HG03342 (cell line): ENCODE data around the gene TRPM3.

Source experiments
- ATAC-seq: cut with Tn5 transposase; IDR thresholded peaks from one replicate; pipeline ENCODE4 v1.9.1; 2021; ENCODE audit warnings: mild to moderate bottlenecking, moderate library complexity; ENCODE audit not compliant: unreplicated experiment

The TRPM3 gene

GRCh38 chr9:71098801-71099200 is 22.6 kb downstream of the TRPM3 start:
- ATAC-seq, result no peak

DNA sequence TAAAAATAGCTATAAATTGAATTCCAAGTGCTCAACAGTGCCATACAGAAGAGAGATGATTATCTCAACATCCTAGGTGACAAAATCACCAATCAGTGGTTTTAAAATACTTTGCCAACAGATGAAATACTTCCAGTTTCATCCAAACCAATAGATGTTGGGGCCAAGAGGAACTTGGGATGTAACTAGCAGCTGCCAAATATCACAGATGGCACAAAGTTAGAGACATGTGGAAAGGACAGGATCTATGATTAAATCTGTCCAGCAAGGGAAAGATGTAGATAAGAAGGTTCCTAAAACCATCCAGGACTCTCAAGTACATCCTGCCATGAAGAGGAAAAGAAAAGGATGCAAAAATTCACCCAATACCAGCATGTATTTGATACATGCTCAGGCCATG is 23.8 kb downstream of the TRPM3 start:
- no peak for ATAC-seq

DNA sequence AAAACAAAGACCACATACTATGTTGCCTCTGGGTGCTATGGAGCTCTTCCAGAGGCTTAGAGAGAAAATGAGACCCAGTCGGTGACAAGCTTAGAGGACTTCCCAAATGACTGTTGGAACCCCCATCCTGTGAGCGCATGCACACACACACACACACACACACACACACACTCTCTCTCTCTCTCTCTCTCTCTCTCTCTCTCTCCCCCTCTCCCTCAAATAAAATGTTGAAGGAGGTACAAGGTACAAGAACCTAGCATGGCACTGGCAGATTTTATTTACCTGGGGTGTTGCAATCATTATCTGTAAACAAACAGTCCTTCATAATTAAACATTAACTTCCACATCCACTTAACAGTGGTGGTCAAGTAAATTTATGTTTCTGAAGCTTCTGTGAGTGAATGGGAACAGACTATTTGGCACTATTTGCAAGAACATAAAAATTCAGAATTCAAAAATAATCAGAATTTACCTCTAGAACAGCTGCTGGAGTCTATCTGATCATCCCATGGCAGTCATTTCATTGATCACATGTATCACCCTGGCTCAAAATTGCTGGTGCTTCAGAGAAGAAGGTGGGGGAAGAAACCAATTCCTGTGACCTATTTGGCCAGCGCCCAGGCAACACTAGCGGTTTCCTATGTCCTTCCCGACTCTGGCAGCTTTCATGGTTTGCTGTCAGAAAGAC is 24.9 kb downstream of the TRPM3 start:
- ATAC-seq, result no peak

- no peak for ATAC-seq
Measured at GRCh38 chr9:71094708-71095251, 26.6 kb downstream of the TRPM3 start.

- ATAC-seq, result no peak
Measured at GRCh38 chr9:71090896-71091295, 30.5 kb downstream of the TRPM3 start.

GRCh38 chr9:71079451-71079850 is 42.0 kb downstream of the TRPM3 start:
- ATAC-seq, result no peak

DNA sequence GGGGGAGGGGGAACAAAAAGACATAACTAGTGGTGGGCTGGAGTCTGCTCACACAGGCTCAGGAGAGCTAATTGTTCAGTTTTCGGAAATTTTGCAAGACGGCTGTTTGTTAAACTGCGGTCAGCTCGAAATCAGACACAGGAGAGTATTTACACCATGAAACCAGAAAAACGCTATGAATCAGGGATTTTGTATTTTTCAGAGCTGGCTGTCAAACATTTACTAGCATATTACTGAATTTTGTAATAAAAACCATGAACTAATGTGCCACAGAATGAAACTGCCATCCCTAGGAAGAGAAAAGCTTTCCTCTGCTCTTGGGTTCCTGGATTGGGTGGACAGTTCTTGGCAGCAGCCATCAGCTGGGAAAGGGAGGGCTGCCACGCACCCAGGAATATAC is 45.3 kb downstream of the TRPM3 start:
- no peak for ATAC-seq

GRCh38 chr9:71073494-71073893 is 47.9 kb downstream of the TRPM3 start:
- ATAC-seq, result no peak

GRCh38 chr9:71072587-71072986 is 48.8 kb downstream of the TRPM3 start:
- ATAC-seq, result no peak

DNA sequence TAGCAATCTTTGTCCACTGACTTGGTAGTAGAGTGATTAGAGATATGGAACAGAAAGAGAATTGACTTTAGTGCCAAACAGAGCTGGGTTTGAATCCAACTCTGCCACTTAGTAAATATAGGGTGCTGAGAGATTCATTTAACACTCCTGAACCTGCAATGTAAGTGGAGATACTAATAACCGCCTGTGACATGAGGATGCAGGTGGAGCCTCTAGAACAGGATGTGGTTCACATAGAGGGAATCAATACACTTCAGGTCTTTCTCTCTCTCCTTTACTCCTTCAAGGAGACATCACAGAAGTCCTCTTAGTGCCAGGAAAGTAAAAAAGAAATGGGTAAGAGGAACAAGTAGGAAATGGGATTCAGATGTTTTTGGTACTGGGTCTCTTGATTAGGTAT is 49.8 kb downstream of the TRPM3 start:
- no peak for ATAC-seq

DNA sequence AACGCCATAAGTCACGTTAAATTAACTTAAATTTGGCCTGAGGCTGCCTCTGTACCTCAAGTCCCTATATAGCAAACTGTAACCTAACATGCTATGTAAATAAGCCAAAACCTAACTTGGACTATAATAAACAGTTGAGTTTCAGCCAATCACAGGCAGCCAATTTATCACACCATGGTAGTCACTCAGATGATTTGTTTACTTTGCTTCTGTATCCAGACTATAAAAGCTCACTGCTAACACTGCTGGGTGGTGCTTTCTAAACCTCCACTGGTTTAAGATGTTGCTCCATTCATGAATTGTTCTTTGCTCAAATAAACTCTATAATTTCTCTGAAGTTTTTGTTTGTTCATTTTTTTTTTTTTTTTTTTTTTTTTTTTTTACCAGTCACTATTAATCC is 62.8 kb downstream of the TRPM3 start:
- ATAC-seq, result no peak

DNA sequence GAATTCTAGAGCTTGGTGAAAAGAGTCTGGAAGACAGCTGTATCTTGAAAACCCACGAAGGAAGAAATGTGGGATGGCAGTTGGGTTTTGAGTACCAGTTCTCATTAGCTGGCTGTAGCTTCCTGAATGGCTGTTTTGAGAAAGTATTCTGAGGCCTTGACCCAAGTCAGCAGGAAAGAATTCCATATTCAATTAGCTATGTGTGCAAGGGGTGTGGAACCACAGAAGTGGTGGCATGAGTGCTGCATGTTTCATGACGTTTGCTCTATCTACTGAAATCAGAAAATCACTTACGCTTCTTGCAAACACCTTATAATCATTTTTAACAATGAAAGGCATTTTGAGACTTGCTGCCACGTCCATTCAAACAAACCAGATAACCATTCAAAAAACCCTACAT is 69.1 kb downstream of the TRPM3 start:
- no peak for ATAC-seq

- no peak for ATAC-seq
Measured at GRCh38 chr9:71048280-71048679, 73.1 kb downstream of the TRPM3 start.

DNA sequence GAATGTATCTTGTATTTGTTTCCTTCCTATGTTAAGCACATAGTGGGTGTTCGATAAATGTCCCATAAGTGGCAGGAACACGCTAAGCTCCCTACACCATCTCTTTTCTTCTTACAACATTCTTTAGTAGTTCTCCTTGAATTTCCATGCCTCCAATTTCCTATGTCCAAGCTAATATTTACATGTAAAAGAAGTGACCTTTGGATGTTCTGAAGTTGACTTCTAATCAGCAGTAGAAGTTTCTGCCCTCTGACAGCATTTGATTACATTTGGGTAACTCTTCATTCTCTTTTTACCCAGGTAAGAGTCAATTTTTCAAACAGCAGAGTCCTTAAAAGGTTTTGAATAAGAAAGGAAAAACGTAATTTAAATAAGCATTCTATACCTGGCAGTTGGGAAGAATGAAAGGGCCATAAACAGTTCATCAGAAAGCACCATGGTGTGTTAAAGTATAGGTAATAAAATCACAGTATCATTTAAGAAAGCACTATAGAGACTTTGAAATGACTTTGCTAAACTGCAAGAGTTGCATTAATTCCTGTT is 78.9 kb downstream of the TRPM3 start:
- no peak for ATAC-seq

- ATAC-seq, result no peak
Measured at GRCh38 chr9:71037521-71037920, 83.9 kb downstream of the TRPM3 start.

GRCh38 chr9:71036501-71036900 is 84.9 kb downstream of the TRPM3 start:
- ATAC-seq, result no peak

GRCh38 chr9:71032779-71033178 is 88.6 kb downstream of the TRPM3 start:
- ATAC-seq, result no peak

DNA sequence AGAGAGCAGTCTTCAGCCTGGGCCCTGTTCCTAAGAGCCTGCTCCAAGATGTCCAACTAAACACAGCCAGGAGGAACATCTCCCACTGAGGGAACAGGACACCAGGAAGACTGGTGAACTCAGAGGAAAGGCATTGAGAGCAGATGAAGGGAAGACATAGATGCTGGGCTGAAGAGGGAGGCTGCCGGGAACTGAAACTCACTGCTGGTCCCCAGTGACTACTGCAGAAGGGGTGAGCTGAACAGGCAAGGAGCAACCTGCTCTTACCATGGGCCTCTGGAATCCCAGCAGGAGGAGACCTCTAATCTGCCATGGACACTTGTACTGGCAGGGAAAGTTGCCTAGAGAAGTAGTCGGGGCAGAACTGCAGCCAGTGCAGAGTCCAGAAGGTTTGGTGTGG is 95.7 kb downstream of the TRPM3 start:
- no peak for ATAC-seq

DNA sequence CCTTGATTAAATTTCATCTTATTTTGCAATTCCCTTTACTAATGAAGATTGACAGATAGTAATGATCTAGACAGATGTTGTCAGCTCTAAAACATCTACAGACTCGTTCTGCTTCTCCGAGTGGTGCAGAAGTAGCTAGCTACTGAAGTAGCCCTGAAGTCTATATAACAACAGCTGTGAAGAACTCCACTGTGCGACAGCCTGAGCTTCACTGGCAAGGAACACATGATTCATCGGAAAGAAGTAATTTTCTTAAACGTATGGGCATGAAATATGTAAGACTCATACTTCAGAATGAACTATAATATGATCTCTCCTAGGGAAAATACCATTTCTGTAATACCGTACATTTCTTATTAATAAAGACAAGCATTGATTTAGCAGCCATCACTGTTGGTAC is 96.2 kb downstream of the TRPM3 start:
- no peak for ATAC-seq

- no peak for ATAC-seq
Measured at GRCh38 chr9:71010258-71010657, 111.2 kb downstream of the TRPM3 start.

DNA sequence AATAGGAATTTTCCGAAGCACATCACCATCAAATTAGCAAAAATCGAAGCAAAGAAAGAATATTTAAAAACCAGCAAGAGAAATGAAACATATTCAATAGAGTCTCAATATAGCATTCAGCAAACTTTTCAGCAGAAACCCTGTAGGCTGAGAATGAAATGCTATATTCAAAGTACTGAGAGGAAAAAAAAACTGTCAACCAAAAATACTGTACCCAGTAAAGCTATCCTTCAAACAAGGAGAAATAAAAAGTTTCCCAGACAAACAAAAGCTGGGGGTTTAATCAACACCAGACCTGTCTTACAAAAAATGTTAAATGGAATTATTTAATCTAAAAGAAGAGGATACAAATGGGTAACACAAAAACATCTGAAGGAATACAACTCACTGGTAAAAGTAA is 116.0 kb downstream of the TRPM3 start:
- no peak for ATAC-seq

- ATAC-seq, result no peak
Measured at GRCh38 chr9:71004196-71004595, 117.2 kb downstream of the TRPM3 start.

DNA sequence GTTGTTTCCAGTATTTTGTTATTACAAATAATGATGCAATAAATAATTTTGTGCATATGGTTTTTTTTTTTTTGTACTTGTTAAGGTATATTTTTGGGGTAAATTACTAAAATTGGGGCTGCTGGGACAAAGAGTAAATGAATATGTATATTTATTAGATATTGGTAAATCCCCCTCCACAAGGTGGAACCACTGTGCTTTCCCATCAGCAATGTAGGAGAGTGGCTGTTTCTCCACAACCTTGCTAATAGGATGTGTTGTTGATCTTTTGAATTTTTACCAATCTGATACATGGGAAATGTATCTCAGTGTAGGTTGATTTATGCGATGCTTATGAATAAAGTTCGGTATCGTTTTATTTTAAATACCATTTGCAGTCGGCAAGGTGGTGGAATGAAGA is 118.1 kb downstream of the TRPM3 start:
- ATAC-seq, result no peak
